Measurements from ENCODE around the gene UBE2D2.

UBE2D2 gene

DNA sequence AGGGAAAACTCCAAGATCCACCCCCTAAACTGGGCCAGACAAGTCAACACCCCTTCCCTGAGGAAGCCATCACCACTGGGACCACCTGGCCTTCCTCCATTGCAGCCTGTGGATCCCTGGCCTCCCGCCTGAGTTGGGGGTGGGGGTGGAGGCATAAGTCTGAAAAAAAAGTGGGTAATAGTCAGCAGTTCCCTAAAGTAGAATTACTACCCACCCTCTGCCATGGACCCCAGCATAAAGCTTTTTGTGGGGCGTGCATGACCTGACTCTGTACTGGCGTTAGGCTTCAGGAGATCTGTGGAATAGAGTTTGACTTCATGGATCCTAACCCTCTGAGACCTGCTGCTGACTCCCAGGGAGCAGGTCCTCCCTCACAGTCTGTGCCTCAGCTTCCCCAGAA lies 85.0 kb downstream of the UBE2D2 start:
- no peak for DNase-seq (ENCODE audit: extremely low read depth in 1 of 2, low read depth in 1 of 2)

DNA sequence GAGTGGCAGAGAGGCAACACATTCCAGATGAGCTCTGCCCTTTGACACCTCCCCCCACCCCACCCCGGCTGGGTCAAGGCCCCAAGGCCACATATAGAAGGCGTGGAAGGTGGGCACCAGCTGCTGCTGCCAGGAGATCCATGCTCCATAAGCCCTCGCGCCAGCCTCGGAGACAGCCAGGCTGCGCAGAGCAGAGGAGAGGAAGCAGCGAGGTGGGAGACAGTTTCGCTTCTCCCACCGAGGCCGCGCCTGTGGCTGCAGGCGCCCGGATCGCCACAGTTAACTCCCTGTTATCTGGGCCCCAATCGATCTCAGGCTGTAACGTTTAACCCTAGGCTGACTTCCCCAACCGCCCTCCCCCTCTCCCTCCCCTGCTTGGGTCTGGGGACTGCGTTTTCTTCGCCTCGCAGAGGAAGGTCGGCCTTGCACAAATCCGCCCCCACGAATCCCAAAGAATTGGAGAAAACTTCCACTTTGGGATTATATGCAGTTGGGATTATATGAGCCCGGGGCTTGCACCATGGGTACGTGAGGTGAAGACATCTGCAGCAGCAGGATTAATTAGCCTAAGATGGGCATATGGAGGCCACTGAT lies 85.9 kb downstream of the UBE2D2 start:
- no peak for DNase-seq (ENCODE audit: extremely low read depth in 1 of 2, low read depth in 1 of 2)

DNA sequence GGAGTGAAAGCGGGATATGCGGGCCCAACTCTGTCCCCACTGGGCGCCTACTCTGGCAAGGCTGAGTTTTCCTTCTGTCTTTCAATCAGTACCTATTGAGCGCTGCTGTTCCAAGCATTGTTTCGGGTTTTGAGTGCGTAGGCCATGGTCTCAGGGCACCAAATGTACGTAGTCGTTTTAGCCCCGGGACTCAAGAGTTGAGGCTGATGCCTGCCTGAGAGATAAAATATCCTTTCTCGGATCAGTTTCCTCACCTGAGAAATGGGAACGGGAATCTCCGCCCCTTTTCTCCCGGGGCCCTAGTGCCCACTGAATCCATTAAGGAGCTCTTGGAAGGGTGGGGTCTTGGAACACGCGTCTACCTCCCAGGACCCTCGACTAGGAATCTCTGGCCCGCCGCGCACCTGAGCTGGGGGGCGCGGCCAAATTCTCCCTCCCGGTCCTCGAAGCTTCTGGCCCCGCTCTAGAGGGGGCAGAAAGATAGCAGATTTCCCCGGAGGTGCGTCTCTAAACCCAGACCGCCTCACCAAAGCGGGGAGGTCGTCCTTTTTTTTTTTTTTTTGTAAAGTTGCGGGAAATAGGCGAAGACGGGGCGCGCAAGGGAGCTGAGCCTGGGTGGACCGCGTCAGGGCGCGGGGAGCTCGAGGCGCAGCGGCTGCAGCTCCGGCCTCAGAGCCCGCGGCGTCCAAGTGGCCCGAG lies 86.5 kb downstream of the UBE2D2 start:
- no peak for DNase-seq (ENCODE audit: extremely low read depth in 1 of 2, low read depth in 1 of 2)

DNA sequence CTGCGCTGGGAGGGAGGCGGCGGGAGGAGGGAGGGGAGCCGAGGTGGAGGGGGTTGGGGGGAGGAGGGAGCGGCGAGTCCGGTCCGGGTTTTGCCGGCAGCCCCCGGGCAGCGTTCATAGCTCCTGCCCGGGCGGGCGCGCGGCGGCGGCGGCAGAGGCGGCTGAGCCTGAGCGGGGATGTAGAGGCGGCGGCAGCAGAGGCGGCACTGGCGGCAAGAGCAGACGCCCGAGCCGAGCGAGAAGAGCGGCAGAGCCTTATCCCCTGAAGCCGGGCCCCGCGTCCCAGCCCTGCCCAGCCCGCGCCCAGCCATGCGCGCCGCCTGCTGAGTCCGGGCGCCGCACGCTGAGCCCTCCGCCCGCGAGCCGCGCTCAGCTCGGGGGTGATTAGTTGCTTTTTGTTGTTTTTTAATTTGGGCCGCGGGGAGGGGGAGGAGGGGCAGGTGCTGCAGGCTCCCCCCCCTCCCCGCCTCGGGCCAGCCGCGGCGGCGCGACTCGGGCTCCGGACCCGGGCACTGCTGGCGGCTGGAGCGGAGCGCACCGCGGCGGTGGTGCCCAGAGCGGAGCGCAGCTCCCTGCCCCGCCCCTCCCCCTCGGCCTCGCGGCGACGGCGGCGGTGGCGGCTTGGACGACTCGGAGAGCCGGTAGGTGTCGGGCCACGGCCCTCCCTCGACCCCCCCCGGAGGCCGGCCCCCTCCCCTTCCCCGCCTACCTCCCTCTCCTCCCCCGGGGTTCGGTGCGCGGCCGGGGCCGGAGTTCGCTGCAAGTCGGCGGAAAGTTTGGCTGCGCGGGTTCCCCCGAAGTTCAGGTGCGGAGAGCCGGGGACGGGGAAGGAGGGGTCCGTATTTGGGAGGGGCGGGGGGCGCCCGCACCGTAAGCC lies 87.3 kb downstream of the UBE2D2 start, which contains the start of gene CXXC5:
Gene CXXC5, plus strand, starts transcription at position 145 of the 877 bp plus-strand sequence. CDS start 32,175 bp downstream, outside the sequence.
- DNase-seq (ENCODE audit: extremely low read depth in 1 of 2, low read depth in 1 of 2) = no peak

DNA sequence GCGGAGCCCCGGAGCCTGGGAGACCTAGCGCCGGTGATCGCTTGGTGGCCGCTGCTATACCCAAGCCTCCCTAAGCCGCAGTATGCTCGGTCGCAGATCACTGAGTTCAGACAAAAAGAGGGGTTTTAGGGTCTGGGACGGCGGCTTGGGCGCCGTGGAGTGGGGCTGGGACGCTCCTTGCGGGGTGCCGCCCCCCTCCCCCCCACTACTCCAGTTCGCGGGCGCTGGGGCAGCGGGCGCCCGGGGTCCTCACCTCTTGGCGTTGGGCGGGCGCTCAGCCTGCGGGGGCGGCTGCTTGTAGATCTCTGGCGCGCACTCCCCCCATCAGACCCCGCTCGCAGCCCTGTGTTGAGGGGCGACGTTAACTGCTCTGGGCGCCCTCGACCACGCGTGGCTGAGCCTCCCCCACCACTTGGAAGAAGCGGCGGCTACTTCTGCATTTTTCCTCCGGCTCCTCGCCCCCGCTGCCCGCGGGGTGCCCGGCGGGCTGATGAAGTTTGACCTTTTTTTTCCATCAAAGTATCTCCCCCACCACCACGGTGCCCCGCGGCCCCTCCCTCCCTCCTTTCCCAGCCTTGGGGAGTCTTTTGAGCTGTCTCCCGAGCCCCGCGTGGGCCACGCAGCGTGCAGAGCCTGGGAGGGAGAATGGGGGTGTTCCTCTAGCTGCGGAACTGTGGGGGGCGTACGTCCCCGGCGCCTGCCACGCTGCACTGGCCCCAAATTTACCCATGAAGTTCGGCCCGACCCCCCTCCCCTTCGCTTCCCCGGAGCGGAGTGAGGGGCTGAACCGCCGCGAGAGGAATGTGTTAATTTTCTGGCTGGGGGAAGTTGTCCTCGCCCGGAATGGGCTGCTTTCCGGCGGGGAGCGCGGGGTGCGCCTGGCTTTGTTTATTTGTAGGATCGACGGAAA lies 88.2 kb downstream of the UBE2D2 start:
- no peak for DNase-seq (ENCODE audit: extremely low read depth in 1 of 2, low read depth in 1 of 2)

DNA sequence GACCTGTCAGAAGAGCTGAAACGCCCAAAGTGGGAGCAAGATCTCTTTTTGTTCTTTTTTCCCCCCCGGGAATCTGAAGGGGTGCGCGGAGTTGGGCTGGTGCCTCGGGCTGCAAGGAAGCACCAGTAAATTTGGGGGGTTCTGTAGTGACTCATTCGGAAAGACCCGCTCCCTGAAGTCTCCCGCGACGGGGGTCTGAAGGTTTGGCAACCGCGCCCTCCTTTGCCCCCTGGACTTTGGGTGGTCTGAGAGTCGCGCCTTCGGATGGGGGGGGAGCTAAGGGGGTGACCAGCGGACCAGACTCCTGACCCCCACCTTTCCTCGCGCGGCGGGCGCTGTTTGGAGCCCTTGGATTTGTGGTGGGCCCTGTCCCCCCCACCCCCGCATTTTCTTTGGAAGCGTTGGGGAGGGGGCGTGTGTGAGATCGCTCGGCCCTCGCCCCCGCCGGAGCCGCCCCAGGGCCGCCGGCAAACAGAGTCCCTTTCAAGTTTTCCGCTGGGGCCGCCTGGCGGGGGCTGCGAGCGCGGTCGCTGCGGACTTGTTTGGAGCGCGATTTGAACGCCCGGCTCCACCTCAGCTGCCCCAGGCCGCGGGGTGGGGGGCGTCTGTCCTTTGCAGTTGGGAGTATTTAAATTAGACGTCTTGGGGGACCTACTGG lies 89.0 kb downstream of the UBE2D2 start:
- no peak for DNase-seq (ENCODE audit: extremely low read depth in 1 of 2, low read depth in 1 of 2)

DNA sequence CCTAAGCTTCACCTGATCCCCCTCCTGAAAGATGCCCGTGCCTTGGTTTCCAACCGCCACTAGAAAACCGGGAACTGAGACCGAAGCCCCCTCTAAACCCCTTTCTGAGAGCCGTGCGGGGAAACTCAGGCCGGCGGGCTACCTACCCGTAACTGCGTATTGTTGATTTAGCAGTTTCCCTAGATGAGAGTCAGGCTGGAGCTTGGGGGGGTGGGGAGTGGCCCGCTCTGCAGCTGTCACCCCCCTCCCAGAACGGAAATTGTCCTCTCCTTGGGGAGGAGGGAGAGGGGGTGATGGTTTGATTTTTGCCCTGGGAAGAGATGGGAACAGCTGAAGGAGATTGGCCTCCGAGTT lies 89.5 kb downstream of the UBE2D2 start:
- DNase-seq (ENCODE audit: extremely low read depth in 1 of 2, low read depth in 1 of 2) = no peak

DNA sequence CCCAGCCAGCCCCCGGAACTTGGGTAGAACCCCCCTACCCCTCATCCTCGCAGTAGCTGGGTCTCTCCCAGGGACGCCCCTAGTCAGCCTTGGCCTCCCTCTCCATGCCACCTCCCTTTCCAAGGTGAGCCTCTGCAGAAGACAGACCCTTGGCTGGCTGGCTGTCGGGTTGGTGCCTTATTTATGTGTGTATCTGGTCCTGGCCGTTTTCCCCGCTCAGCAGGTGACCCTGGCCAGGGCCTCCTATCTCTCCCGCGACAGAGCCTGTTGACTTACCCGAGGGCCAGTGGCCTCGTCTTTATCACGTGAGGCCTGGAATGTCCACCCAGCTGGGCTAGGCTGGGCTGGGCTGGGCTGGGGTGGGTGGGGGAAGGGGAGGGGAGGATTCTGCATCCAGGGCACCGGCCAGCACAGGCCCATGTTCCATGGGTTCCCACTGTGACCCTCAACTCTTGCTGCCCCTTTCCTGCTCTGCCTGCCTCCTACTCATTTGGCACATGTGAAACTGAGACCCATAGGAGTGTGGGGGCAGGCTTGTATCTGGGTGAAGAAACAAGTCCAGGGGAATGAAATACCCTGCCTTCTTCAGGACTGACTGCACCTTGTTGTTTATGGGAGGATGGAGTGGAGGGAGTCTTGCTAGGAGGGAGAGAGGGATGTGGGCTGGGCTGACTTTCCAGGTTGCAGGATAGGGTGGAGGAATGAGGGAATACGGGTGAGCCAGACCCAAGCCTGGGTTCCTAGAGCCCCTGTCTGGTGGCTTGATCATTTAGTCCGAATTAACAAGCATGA lies 90.1 kb downstream of the UBE2D2 start:
- DNase-seq (ENCODE audit: extremely low read depth in 1 of 2, low read depth in 1 of 2) = no peak

DNA sequence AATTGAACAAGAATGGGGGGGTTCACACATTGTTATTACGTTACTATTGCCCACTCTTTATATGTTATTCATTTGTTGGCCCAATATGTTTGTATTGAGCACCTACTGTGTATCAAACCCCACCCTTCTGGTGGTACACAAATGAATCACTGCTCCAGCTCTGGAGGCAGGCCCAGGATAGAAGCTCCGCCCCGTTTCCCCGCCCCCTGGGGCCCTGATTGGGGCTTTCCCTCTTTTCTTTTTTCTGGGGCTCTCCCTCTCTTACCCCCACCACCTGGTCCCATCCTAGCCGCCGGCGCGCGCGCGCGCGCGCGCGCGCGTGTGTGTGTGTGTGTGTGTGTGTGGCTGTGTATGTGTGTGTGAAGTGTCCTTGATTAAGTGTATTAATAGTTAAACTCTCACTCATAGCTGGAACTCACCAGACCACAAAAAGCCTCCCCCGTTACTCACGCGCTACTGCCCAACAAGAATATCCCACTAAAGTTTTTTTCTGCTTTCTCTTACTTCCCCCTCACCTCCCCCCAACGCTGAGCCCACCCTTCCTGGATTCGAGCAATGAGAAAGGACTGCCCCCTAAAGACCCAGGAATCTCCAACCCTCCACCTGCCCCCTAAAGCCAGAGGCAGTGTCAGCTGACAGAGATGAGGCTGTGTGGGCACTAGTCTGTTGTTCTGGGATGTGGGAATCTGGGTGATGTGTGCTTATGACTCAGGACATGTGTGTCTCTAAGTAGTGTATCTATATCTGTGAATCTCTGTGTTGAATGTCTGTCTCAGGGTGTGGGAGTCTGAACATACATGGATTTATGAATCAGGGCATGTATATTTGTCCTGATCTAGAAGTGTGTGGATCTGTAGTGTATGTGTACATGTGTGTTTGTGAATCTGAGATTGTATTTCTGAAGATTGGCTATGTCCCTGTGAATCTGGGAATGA lies 91.0 kb downstream of the UBE2D2 start:
- DNase-seq (ENCODE audit: extremely low read depth in 1 of 2, low read depth in 1 of 2) = peak in 1 of 2 donors; percentile 57

DNA sequence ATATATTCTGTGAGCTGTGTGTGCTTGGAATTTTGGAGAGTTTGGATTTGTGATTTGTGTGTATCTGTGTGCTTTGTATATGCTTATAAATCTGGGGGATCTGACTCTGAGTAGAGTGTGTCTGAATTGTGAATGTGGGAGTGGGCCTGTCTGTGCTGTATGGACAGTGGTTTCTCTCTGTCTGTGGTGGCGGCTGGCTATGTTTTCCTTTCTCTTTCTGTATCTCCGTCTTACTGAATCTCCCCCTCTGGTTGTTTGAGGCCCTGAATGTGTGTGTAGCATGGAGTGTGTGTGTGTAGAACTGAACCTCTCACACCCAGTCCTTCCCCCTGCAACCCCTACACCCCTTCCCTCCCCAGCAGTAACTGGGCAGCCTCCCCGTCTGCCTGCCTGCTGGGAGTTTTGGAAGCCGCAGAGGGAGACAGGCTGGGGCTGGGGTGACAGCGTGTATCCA lies 91.7 kb downstream of the UBE2D2 start:
- DNase-seq (ENCODE audit: extremely low read depth in 1 of 2, low read depth in 1 of 2) = no peak

DNA sequence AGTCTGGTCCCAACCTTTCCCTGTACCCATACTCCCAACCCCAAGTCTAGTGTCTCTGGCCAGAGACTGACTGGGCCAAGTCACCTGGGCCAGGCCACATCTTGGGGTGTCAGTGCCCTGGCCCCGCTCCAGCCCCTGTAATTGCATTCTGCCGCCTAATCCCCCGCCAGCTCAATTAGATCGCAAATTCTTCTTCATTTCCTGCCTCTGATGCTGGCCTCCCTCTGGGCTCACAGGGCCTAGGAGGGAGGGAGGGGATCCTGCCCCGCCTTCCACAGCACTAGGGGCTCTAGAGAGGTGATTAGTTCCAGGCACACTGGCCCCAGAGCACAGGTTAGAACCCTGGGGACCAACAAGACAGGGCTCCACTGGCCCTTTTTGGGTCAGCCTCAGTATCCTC lies 92.5 kb downstream of the UBE2D2 start:
- DNase-seq (ENCODE audit: extremely low read depth in 1 of 2, low read depth in 1 of 2) = no peak

DNA sequence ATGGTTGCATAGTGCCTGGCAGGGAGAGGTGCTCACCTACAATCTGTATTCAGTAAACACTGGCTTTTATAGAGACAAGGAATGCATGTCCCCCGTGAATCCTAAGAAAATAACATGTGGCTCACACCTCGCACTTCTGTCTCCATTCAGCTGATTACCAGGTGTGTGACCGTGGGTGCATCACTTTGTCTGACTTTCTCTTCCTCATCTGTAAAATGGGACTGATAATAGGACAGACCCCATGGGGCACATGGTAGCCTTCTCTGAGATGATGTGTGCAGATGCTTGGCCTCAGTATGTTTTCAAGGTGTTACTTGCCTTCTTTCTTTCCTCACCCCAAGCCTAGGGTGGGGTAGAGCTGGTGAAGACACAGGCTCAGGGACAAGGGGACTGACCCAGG lies 93.3 kb downstream of the UBE2D2 start:
- DNase-seq (ENCODE audit: extremely low read depth in 1 of 2, low read depth in 1 of 2) = no peak

DNA sequence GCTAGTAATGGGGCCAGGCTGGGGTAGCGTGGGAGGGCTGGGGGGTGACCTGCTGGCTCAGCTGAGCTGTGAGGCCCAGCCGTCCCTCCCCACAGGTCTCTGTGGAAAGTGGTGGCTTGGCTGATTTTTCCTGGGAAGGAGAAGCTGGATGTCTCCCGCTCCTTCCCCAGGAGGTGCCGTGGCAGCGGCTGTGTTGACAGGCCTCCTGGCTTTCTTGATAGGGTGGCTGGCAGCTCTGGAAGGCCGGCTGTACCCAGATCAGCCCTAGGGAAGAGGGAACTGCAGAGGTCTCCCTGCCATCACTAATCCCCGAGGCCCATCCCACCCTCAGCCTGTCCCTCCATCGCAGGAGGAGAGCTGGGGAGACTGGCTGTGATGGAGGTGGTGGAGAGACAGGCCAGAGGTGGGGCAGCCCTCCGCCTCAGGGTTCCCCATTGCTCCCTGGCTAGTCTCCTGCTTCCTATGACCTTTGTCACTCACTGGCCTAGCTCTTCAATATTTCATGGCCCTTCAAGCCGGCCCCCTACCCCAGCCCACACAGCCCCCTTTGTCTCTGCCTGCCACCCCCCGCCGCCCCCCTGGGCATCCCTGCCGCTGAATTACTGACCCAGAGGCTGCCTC lies 93.8 kb downstream of the UBE2D2 start:
- no peak for DNase-seq (ENCODE audit: extremely low read depth in 1 of 2, low read depth in 1 of 2)

DNA sequence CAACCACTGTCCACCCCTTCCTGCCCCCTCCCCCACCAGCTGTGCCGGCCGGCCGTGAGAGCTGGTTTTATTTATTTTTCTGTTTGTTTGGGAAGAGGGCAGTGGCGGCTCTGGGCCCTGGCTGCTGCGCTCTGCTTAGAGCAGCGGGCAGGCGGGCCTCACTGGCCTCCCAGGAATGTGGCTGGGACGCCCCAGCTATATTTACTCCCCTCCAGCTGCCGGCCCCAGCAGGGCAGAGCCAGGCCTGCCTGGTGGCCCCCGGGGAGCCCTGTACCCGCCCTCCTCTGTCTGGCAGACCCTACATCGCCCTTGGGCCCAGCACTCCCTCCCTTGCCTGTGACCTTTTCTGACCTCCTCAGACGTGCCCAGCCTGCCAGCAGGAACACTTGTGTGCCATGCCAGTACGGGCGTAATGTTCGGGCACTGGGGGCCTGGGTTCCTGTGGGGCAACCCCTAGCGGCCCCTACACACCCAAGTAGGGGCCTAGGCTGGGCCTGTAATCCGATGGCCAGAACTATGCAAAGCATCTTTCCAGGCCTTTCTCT lies 94.7 kb downstream of the UBE2D2 start:
- no peak for DNase-seq (ENCODE audit: extremely low read depth in 1 of 2, low read depth in 1 of 2)

DNA sequence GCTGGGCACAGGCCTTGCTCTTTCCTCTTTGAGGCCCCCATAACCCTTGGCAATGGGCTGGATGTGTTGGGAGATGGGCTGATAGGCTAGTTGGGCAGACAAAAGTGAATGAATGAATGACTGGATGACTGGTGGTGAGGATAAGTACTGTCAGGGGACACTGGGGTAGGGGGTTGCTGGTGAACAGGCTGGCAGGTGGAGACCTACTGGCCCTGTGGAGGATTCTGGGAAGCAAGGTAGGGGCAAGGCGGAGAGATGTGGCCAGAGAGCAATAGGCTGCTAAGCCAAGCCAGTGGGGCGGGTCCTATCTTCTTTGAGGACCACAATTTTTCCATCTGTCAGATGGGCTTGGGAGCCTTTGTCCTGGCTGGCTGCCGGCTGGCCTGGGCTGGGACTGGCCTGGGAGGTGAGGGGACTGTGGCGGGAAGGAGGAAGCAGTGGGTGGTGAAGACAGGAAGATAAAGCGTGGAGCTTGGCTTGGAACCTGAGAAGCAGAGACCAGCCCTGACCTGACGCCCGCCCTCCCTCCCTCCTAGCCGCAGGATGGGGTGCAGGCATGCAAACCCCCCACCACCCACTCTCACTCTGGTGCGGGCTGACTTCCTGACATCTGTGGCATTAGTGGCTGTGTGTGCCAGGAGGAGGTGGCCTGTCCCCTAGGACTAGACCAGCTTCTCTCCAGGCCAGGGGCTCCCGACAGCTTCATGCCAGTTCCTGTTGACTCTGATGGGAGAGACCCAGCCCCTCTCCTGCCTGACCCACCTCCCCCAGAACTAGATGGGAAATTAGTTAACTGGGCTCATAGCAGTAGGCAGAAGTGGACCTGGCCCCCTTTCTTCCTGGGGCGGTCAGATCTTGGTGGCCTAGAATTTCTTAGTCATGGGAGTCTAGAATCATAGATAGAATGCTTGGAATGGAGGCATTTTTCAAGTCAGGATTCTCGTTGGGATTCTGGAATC lies 96.5 kb downstream of the UBE2D2 start:
- DNase-seq (ENCODE audit: extremely low read depth in 1 of 2, low read depth in 1 of 2) = no peak

DNA sequence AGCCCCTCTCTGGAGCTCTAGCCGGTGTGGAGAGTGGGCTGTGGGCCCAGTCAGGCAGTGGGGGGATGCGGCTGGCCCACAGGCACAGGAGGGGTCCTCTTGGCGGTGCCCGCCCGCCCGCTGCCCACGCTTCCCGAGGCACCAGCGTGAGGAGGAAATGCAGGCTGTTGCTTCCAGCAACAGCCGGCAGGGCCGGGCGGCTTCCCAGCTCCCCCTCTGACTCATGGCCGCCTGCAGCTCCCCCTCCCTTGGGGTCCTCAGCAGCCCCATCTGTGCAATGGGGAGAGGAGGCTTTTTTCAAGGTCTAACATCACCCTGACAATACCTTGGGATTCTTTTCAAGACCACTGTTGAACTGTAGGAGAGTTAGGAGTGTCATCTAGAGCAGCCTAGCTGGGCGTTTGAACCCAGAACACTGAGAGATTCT lies 97.4 kb downstream of the UBE2D2 start:
- no peak for DNase-seq (ENCODE audit: extremely low read depth in 1 of 2, low read depth in 1 of 2)

Data from stimulated activated CD8-positive, alpha-beta memory T cell treated with anti-CD3 and anti-CD28 coated beads, Interleukin-7, amount 100 ng/mL, for 48 hours (primary cell).